ENCODE data around the gene GRIK1. TPM values are rescaled to one million over a fixed set of nuclear protein-coding genes. Genes with fewer than 3 reads are reported as not detected.
A peak's percentile ranks its signal among the peaks of the same experiment; 100 is the strongest.

Gene GRIK1
- total and polyA plus RNA-seq, 2 experiments from 2014 or later = 0.05 TPM; not detected in 1

- Histone ChIP-seq H3K4me3 (no peak overlapping the region), H3K9me3 (ENCODE audit: low read depth) (no peaks in the 10 kb centered on the region), H3K27me3 (no peaks in the 10 kb centered on the region), H3K27ac (no peak overlapping the region), H3K4me1 (ENCODE audit: low read depth) (no peaks in the 10 kb centered on the region), H3K36me3 (no peaks in the 10 kb centered on the region)
- DNase-seq (ENCODE audit: low read depth in 1 of 2, low spot score in 1 of 2) = peak in 1 of 2 donors; percentile 6
- TF ChIP-seq, protein P1, sequence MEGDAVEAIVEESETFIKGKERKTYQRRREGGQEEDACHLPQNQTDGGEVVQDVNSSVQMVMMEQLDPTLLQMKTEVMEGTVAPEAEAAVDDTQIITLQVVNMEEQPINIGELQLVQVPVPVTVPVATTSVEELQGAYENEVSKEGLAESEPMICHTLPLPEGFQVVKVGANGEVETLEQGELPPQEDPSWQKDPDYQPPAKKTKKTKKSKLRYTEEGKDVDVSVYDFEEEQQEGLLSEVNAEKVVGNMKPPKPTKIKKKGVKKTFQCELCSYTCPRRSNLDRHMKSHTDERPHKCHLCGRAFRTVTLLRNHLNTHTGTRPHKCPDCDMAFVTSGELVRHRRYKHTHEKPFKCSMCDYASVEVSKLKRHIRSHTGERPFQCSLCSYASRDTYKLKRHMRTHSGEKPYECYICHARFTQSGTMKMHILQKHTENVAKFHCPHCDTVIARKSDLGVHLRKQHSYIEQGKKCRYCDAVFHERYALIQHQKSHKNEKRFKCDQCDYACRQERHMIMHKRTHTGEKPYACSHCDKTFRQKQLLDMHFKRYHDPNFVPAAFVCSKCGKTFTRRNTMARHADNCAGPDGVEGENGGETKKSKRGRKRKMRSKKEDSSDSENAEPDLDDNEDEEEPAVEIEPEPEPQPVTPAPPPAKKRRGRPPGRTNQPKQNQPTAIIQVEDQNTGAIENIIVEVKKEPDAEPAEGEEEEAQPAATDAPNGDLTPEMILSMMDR (IDR thresholded peaks at IDR 0.05; ENCODE audit: low read depth, low read length) = no peak
Measured at GRCh38 chr21:29678626-29679025, 261.2 kb downstream of the GRIK1 start.

- Histone ChIP-seq H3K36me3 (no peaks in the 10 kb centered on the region), H3K9me3 (ENCODE audit: low read depth) (no peaks in the 10 kb centered on the region), H3K27ac (no peak overlapping the region), H3K4me3 (no peak overlapping the region), H3K27me3 (no peaks in the 10 kb centered on the region), H3K4me1 (ENCODE audit: low read depth) (no peaks in the 10 kb centered on the region)
- TF ChIP-seq, protein P1 (IDR thresholded peaks at IDR 0.05; ENCODE audit: low read depth, low read length) = no peak
- no peak for DNase-seq (ENCODE audit: low read depth in 1 of 2, low spot score in 1 of 2)
Measured at GRCh38 chr21:29677326-29677725, 262.5 kb downstream of the GRIK1 start.

DNA sequence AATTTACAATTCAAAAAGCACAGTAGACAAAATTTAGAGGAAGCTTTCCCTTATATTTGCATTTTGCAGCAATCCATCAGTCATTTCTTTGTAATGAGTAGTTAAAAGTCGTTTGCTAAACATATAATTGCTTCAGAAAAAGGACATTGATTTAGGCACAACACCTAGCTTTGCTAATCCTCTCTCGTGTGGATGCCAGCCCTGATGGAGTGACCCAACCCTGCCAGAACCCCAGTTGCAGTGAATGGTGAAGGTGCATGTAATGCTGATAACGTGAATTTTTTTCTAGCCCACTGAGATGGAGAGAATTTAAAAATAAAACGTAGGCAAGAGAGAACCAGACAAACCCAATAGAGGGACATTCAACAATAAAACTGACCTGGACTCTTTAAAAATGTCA, 263.4 kb downstream of the GRIK1 start:
- DNase-seq (ENCODE audit: low read depth in 1 of 2, low spot score in 1 of 2) = no peak
- TF ChIP-seq, protein P1 (IDR thresholded peaks at IDR 0.05; ENCODE audit: low read depth, low read length) = no peak
- Histone ChIP-seq H3K36me3 (no peaks in the 10 kb centered on the region), H3K27me3 (no peaks in the 10 kb centered on the region), H3K27ac (no peak overlapping the region), H3K4me1 (ENCODE audit: low read depth) (no peaks in the 10 kb centered on the region), H3K4me3 (no peak overlapping the region), H3K9me3 (ENCODE audit: low read depth) (no peaks in the 10 kb centered on the region)

DNA sequence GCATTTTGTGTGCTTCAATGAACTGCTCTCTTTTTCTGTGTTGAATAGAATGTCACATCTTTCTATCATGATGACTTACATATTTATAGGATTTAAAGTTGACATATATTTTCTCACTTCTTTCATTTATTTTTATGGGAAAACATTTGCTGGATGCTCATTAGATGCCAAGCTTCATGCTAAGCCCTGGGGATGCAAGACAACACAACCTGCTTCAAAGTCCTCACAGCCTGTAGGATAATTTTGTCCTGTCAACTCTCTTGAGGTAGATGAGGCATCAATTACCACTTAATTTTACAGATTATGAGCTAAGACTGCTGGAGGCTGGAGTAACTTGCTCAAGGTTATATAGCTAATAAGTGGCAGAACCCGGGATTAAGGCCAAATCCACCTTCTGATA, 264.3 kb downstream of the GRIK1 start:
- no peaks in the 10 kb centered on the region for H3K9me3 ChIP-seq (ENCODE audit: low read depth)
- no peak for DNase-seq (ENCODE audit: low read depth in 1 of 2, low spot score in 1 of 2)
- no peak overlapping the region for H3K4me3 ChIP-seq
- no peaks in the 10 kb centered on the region for H3K27me3 ChIP-seq
- TF ChIP-seq, protein P1 (IDR thresholded peaks at IDR 0.05; ENCODE audit: low read depth, low read length) = no peak
- H3K4me1 ChIP-seq (ENCODE audit: low read depth) = no peaks in the 10 kb centered on the region
- H3K27ac ChIP-seq = no peak overlapping the region
- H3K36me3 ChIP-seq = no peaks in the 10 kb centered on the region

GRCh38 chr21:29674343-29674742, 265.5 kb downstream of the GRIK1 start:
- TF ChIP-seq, protein P1 (IDR thresholded peaks at IDR 0.05; ENCODE audit: low read depth, low read length) = no peak
- Histone ChIP-seq H3K27me3 (no peaks in the 10 kb centered on the region), H3K27ac (no peak overlapping the region), H3K4me3 (no peak overlapping the region), H3K9me3 (ENCODE audit: low read depth) (no peaks in the 10 kb centered on the region), H3K36me3 (no peaks in the 10 kb centered on the region), H3K4me1 (ENCODE audit: low read depth) (no peaks in the 10 kb centered on the region)
- no peak for DNase-seq (ENCODE audit: low read depth in 1 of 2, low spot score in 1 of 2)

- no peak overlapping the region for H3K27ac ChIP-seq
- no peaks in the 10 kb centered on the region for H3K9me3 ChIP-seq (ENCODE audit: low read depth)
- no peaks in the 10 kb centered on the region for H3K4me1 ChIP-seq (ENCODE audit: low read depth)
- no peak overlapping the region for H3K4me3 ChIP-seq
- DNase-seq (ENCODE audit: low read depth in 1 of 2, low spot score in 1 of 2) = no peak
- no peaks in the 10 kb centered on the region for H3K36me3 ChIP-seq
- H3K27me3 ChIP-seq = no peaks in the 10 kb centered on the region
- TF ChIP-seq, protein P1 (IDR thresholded peaks at IDR 0.05; ENCODE audit: low read depth, low read length) = no peak
Measured at GRCh38 chr21:29673096-29673610, 266.6 kb downstream of the GRIK1 start.

Data from cardiac muscle cell (in vitro differentiated cells and primary cell).